NOMO-1 (cell line): ENCODE measurements around the gene CTDSP1.

ENCODE experiments used
- DNase-seq, 2 experiments: peaks; one replicate each; lab custom pipeline; 2025; ENCODE audit not compliant: unreplicated experiment in 2 of 2; lab: John Stamatoyannopoulos, UW

The CTDSP1 gene

GRCh38 chr2:218422403-218423086 is 22.9 kb downstream of the CTDSP1 start:
- DNase-seq: no peak

DNA sequence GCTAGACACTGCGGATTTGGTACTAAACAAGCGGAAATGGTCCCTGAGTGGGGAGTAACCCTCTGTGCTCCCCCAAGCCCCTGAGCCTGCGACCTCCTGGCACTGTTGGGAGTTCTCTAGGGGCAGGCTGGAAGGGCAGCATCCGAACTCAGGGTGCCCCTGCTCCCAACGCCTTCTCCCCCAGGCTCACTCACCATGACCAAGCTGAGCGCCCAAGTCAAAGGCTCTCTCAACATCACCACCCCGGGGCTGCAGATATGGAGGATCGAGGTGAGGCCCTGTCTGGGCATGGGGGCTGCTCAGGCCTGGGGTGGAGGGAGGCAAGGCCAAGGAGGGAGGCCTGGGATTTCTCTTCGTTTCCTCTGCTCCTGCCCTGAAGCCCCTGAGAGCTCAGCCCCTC is 23.9 kb downstream of the CTDSP1 start:
- DNase-seq: no peak

- DNase-seq: no peak
Observed at GRCh38 chr2:218425531-218425930, 25.9 kb downstream of the CTDSP1 start.

DNA sequence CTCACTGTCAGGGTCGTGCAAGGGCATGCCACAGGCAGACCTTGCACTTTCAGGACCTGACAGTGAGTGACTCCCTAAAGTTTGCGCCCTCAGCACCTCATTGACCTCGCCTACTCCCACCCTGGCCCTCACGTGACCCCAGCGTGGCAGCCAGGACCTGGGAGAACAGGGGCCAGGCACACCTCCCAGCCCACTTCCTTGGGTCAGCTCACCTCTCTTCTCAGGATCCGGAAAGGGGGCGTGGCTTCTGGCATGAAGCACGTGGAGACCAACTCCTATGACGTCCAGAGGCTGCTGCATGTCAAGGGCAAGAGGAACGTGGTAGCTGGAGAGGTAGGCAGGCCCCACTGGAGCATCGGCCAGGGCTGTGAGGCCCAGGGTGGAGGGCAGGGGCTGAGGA is 28.1 kb downstream of the CTDSP1 start:
- DNase-seq: no peak

- DNase-seq: no peak
Observed at GRCh38 chr2:218428846-218429558, 29.3 kb downstream of the CTDSP1 start.

DNA sequence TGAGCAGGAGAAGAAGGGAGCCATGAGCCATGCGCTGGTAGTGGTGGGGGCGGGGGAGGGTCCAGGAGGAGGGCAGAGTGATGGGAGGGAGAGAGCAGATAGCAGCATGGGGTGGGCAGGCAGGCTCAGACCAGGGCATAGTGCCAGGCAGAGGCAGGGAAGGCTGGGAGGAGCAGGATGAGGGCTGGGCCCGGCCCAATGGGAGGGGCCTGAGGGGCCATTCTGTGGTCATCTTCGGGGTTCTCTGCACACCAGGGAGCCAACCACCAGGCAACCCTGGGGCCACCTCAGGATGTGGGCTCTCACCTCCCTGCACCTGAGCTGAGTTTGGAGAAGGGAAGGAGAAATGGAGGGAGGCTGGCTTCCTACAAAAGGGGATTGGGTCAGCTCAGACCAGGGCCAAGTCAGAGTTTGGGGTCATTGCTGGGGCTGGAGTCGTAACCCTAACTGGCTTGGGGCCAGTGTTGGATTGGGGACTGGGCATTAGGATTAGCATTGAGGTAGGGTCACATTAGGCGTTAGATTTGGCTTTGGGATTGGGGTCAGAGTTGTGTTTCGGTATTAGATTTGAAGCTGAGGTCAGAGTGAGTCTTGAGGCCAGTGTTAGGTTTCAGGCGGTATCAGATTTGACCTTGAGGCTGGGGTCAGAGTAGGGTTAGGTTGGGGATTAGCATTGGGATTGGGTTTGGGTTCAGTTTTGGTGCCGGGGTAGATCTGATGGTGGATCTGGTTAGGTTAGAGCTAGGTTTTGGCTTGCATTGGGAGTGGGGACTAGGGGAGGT is 30.4 kb downstream of the CTDSP1 start:
- no peak for DNase-seq

DNA sequence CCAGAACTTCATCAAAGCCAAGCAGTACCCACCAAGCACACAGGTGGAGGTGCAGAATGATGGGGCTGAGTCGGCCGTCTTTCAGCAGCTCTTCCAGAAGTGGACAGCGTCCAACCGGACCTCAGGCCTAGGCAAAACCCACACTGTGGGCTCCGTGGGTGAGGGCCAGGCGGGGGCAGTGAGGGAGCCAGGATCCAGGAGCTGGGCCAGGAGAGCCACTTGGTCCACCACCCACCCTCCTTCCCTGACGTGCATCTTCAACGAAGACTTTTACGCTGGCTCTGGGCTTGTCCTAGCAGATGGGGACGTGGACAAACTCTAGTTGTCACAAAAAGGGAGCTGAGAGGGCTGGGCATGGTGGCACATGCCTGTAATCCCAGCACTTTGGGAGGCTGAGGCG is 31.1 kb downstream of the CTDSP1 start:
- no peak for DNase-seq

DNA sequence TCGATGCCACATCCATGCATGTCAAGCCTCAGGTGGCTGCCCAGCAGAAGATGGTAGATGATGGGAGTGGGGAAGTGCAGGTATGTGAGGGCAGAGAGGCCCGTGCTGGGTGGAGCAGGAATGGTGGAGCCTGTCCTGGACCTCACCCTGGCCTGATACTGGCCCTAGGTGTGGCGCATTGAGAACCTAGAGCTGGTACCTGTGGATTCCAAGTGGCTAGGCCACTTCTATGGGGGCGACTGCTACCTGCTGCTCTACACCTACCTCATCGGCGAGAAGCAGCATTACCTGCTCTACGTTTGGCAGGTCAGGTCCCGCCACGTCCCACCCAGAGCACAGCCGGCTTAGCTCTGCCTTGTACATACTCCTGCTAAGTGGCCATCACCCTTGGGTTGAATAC is 32.2 kb downstream of the CTDSP1 start:
- DNase-seq: no peak

DNA sequence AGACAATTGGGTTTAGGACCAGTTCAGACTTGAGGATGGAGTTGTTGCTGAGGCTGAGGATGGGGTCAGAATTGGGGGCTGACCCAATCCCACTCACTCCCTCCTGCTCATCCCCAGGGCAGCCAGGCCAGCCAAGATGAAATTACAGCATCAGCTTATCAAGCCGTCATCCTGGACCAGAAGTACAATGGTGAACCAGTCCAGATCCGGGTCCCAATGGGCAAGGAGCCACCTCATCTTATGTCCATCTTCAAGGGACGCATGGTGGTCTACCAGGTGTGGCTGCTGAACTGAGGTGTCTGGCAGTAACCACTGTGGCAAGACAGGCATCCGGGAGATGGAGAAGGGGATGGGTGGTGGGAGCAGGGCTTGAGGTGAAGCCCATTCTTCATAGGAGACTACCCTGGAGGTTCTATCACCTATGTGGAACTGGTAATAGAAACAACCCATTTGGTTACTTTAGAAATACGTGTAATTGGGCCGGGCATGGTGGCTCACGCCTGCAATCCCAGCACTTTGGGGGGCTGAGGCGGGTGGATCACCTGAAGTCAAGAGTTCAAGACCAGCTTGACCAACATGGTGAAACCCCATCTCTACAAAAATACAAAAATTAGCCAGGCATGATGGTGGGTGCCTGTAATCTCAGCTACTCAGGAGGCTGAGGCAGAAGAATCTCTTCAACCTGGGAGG is 33.2 kb downstream of the CTDSP1 start:
- no peak for DNase-seq

DNA sequence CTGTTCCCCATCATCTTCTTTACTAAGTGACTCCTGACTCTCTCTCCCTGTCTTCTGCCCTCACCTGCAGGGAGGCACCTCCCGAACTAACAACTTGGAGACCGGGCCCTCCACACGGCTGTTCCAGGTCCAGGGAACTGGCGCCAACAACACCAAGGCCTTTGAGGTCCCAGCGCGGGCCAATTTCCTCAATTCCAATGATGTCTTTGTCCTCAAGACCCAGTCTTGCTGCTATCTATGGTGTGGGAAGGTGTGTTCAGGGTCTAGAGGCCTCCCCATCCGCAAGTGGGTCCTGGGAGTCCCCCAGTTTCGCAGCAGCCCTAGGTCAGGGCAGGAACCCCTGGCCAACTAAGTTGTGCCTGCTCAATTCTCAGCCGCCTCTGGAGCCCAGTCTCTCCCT is 34.8 kb downstream of the CTDSP1 start:
- no peak for DNase-seq

- no peak for DNase-seq
Observed at GRCh38 chr2:218435003-218435982, 35.6 kb downstream of the CTDSP1 start.

DNA sequence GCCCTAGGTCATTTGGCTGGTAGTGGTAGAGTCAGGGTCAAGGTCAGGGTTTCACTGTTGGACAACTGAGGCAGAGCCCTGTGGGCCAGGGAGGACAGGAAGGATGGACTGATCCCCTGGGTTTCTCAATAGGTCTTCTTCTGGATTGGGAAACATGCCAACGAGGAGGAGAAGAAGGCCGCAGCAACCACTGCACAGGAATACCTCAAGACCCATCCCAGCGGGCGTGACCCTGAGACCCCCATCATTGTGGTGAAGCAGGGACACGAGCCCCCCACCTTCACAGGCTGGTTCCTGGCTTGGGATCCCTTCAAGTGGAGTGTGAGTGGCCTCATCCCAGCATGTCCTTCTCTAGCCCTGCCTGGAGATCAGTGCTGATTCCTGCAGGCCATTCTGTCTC is 37.3 kb downstream of the CTDSP1 start:
- no peak for DNase-seq

DNA sequence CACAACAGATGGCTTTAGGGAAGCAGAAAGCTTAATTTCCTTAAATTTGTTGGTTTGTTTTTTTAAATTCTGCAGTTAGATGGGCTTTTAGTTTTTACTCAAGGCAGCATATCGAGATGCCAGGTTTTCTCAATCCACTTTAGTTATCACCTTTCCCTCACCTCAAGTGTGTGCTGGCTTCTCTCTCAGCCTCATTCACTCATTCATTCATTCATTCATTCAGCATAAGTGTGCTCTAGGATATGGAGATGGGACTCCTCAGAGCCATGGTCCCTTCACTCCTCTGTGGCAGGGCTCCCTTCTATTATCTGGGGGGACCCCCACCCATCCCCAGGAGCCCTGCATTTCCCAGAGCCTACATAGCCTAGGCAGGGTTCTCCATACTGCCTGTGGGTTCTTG is 38.3 kb downstream of the CTDSP1 start:
- DNase-seq: no peak

- peak; percentile 27 to 57 for DNase-seq
Observed at GRCh38 chr2:218438596-218438995, 38.9 kb downstream of the CTDSP1 start.

DNA sequence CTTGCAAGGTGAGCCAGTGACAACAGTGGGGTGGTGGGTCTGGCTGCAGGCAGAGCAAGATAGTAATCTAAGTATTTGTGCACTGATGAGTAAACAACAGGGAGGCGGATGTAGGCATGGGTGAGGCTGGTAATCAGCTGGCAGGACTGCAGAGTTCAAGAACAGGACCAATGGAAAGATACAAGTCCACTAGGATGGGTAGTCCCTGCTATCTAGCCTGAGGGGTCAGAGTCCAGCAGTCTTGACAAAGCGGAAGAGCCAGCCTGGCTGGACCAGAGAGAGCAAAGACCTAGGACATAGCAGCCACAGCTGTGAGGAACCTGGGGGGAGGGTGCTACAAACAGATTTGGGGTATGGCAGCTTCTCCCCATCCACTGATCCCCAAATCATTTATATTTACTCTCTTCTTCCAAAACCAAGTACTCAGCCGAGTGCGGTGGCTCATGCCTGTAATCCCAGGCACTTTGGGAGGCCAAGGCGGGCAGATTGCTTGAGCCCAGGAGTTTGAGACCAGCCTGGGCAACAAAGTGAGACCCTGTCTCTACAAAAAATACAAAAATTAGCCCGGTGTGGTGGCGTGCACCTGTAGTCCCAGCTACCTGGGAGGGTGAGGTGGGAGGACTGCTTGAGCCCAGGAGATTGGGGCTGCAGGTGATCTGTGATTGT is 45.2 kb downstream of the CTDSP1 start:
- no peak for DNase-seq

DNA sequence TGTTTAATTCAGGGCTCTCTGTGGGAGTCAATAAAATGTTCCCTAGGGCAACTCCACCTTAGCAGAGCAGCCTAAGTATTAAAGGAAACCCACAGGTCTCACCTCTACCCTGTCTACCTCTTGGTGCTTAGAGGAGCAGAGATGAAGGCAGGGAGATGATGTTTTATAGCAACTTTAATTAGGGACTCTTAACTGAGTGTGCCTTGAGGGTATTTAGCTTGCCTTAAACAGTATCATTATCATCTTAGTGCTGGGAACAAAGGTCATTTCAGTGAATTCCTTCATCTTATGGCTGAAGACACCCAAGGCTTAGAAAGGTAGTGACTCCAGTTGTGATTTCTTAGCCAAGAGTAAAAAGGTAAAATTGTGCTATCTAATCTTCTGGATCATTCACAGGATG is 45.9 kb downstream of the CTDSP1 start:
- DNase-seq: no peak

- no peak for DNase-seq
Observed at GRCh38 chr2:218446547-218446946, 46.9 kb downstream of the CTDSP1 start.

DNA sequence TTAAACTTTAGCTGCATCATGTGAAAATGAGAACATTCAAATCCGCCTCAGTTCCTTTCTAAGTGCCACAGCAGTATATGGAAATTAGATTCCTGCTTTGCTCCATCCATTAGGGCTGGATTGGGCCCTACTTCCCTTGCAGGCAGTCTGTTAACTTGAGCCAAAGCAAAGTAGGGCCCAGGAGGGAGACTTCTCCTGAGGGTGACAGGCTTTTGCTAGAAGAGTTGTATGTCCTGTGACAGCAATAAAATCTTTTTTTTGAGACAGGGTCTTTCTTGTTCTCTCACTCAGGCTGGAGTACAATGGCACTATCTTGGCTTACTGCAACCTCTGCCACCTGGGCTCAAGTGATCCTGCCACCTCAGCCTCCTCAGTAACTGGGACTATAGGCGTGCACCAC is 47.4 kb downstream of the CTDSP1 start:
- DNase-seq: no peak

GRCh38 chr2:218448934-218449333 is 49.3 kb downstream of the CTDSP1 start:
- DNase-seq: no peak

- no peak for DNase-seq
Observed at GRCh38 chr2:218452079-218452478, 52.4 kb downstream of the CTDSP1 start.
